H9 (cell line): ENCODE data around the gene AGXT. TPM values are rescaled to one million over a fixed set of nuclear protein-coding genes. Genes with fewer than 3 reads are reported as not detected.

ENCODE experiments used
- DNase-seq: peaks from one replicate; pipeline ENCODE4 v3.0.0-alpha.2; 2017
- H2AFZ ChIP-seq: one replicate; pipeline ENCODE4 v1.6.1; 2013; ENCODE audit warnings: mild to moderate bottlenecking, low read length, control low read depth, moderate library complexity
- H2AK5ac ChIP-seq: 2 replicates; pipeline ENCODE4 v1.6.1; 2013; ENCODE audit warnings: low read length, control low read depth, mixed read lengths; ENCODE audit not compliant: insufficient read length
- H2BK120ac ChIP-seq: one replicate; pipeline ENCODE4 v1.6.1; 2013; ENCODE audit warnings: low read depth, mild to moderate bottlenecking, low read length, control low read depth, inconsistent platforms; ENCODE audit not compliant: poor library complexity, severe bottlenecking
- H2BK12ac ChIP-seq: 2 replicates; pipeline ENCODE4 v1.6.1; 2013; ENCODE audit warnings: low read length, control low read depth, mixed read lengths, low read depth; ENCODE audit not compliant: insufficient read length
- H2BK15ac ChIP-seq: 2 replicates; pipeline ENCODE4 v1.6.1; 2013; ENCODE audit warnings: low read depth, low read length, control low read depth
- H2BK20ac ChIP-seq: one replicate; pipeline ENCODE4 v1.6.1; 2013; ENCODE audit warnings: low read depth, mild to moderate bottlenecking, low read length, control low read depth, inconsistent platforms; ENCODE audit not compliant: poor library complexity, severe bottlenecking
- H2BK5ac ChIP-seq: 2 replicates; pipeline ENCODE4 v1.6.1; 2013; ENCODE audit warnings: low read length, control low read depth, mixed read lengths; ENCODE audit not compliant: insufficient read length
- H3K14ac ChIP-seq: 2 replicates; pipeline ENCODE4 v1.6.1; 2013; ENCODE audit warnings: low read length, control low read depth; ENCODE audit not compliant: insufficient read depth
- H3K18ac ChIP-seq: 2 replicates; pipeline ENCODE4 v1.6.1; 2013; ENCODE audit warnings: low read depth, mild to moderate bottlenecking, mixed read lengths, low read length, control low read depth; ENCODE audit not compliant: insufficient read length
- H3K23ac ChIP-seq: 2 replicates; pipeline ENCODE4 v1.6.1; 2013; ENCODE audit warnings: low read length, control low read depth, mixed read lengths, low read depth; ENCODE audit not compliant: insufficient read length
- H3K23me2 ChIP-seq: 2 replicates; pipeline ENCODE4 v1.6.1; 2013; ENCODE audit warnings: low read depth, mild to moderate bottlenecking, mixed read lengths, low read length, control low read depth; ENCODE audit not compliant: insufficient read length, poor library complexity, severe bottlenecking
- H3K27ac ChIP-seq: 2 replicates; pipeline ENCODE4 v1.5.1; 2013; ENCODE audit warnings: low read length, control low read depth, mixed read lengths, low read depth; ENCODE audit not compliant: insufficient read length
- H3K27me3 ChIP-seq: 2 replicates; pipeline ENCODE4 v1.6.1; 2013; ENCODE audit warnings: low read length, control low read depth, inconsistent platforms; ENCODE audit not compliant: insufficient read depth
- H3K4ac ChIP-seq: 2 replicates; pipeline ENCODE4 v1.6.1; 2013; ENCODE audit warnings: low read depth, mild to moderate bottlenecking, control low read depth, inconsistent platforms, low read length, moderate library complexity
- H3K4me1 ChIP-seq: 2 replicates; pipeline ENCODE4 v1.6.1; 2013; ENCODE audit warnings: low read length, control low read depth, inconsistent platforms; ENCODE audit not compliant: insufficient read depth
- H3K4me2 ChIP-seq: 2 replicates; pipeline ENCODE4 v1.6.1; 2013; ENCODE audit warnings: low read length, control low read depth, mixed read lengths; ENCODE audit not compliant: insufficient read length, insufficient read depth
- H3K56ac ChIP-seq: 2 replicates; pipeline ENCODE4 v1.6.1; 2013; ENCODE audit warnings: low read depth, mild to moderate bottlenecking, mixed read lengths, low read length, control low read depth; ENCODE audit not compliant: insufficient read length
- H3K79me1 ChIP-seq: 2 replicates; pipeline ENCODE4 v1.6.1; 2013; ENCODE audit warnings: low read depth, mild to moderate bottlenecking, moderate library complexity, low read length, control low read depth, inconsistent platforms; ENCODE audit not compliant: insufficient read depth, poor library complexity, severe bottlenecking
- H3K79me2 ChIP-seq: 2 replicates; pipeline ENCODE4 v1.6.1; 2013; ENCODE audit warnings: low read length, control low read depth, inconsistent platforms; ENCODE audit not compliant: insufficient read depth
- H3K9ac ChIP-seq: 2 replicates; pipeline ENCODE4 v1.6.1; 2013; ENCODE audit warnings: low read length, control low read depth, mixed read lengths; ENCODE audit not compliant: insufficient read length; ENCODE audit errors: extremely low read depth
- H3K9me3 ChIP-seq: one replicate; pipeline ENCODE4 v1.6.1; 2013; ENCODE audit warnings: low read depth, low read length, inconsistent platforms; ENCODE audit not compliant: control insufficient read depth
- H3T11ph ChIP-seq: one replicate; pipeline ENCODE4 v1.6.1; 2013; ENCODE audit warnings: mild to moderate bottlenecking, low read length, control low read depth, inconsistent platforms
- H4K20me1 ChIP-seq: one replicate; pipeline ENCODE4 v1.6.1; 2013; ENCODE audit not compliant: control insufficient read depth, insufficient read length, insufficient read depth
- H4K5ac ChIP-seq: 2 replicates; pipeline ENCODE4 v1.6.1; 2013; ENCODE audit warnings: low read depth, mild to moderate bottlenecking, mixed read lengths, low read length, control low read depth; ENCODE audit not compliant: insufficient read length
- H4K8ac ChIP-seq: replicated peaks from 2 replicates; pipeline ENCODE4 v1.6.1; 2013; ENCODE audit warnings: low read length, control low read depth, mixed read lengths, low read depth; ENCODE audit not compliant: insufficient read length
- H4K91ac ChIP-seq: 2 replicates; pipeline ENCODE4 v1.6.1; 2013; ENCODE audit warnings: low read depth, mild to moderate bottlenecking, moderate library complexity, mixed read lengths, low read length, control low read depth; ENCODE audit not compliant: insufficient read length
- H3K27ac Mint-ChIP-seq, 3 experiments: 2 replicates in 2 of 3; 3 replicates in 1 of 3; pipeline ENCODE4 v1.8.0; 2020 to 2021; ENCODE audit warnings: mixed read lengths in 3 of 3, mild to moderate bottlenecking in 1 of 3, moderate library complexity in 1 of 3
- H3K27me3 Mint-ChIP-seq: 2 replicates; pipeline ENCODE4 v1.8.0; 2021; ENCODE audit warnings: low read depth, mild to moderate bottlenecking, moderate library complexity, mixed read lengths
- H3K36me3 Mint-ChIP-seq, 3 experiments: 2 replicates in 2 of 3; 3 replicates in 1 of 3; pipeline ENCODE4 v1.8.0; 2020 to 2021; ENCODE audit warnings: low read depth in 3 of 3, mixed read lengths in 3 of 3; ENCODE audit not compliant: insufficient read depth in 1 of 3
- H3K4me1 Mint-ChIP-seq, 2 experiments: 2 replicates each; pipeline ENCODE4 v1.8.0; 2020; ENCODE audit warnings: mixed read lengths in 2 of 2
- H3K4me3 Mint-ChIP-seq, 2 experiments: 2 replicates in 1 of 2; 3 replicates in 1 of 2; pipeline ENCODE4 v1.8.0; 2020 to 2021; ENCODE audit warnings: mild to moderate bottlenecking in 2 of 2, mixed read lengths in 2 of 2, moderate library complexity in 1 of 2
- H3K9me3 Mint-ChIP-seq, 2 experiments: 2 replicates in 1 of 2; 3 replicates in 1 of 2; pipeline ENCODE4 v1.8.0; 2020; ENCODE audit warnings: mild to moderate bottlenecking in 2 of 2, mixed read lengths in 2 of 2, moderate library complexity in 1 of 2
- WGBS: extraction: QIAGEN DNeasy Blood & Tissue Kit; methylation state at CpG from one replicate; pipeline ENCODE4 v1.1.7; 2013; ENCODE audit warnings: missing lambda C conversion rate, low lambda C conversion rate, mixed read lengths; ENCODE audit not compliant: insufficient read length; ENCODE audit errors: extremely low coverage; 5-methylcytosine and 5-hydroxymethylcytosine counted together
- total RNA-seq: library from RNA; stranded (reverse); gene quantifications from 2 replicates; pipeline ENCODE4 v1.2.1, GENCODE V29; 2021
- TF ChIP-seq, protein P1 (sequence below): fragments of 200-600 bp; sonication (generic); conservative IDR thresholded peaks from 3 replicates; pipeline ENCODE4 v1.8.0; 2021; ENCODE audit warnings: antibody characterized with exemption, mild to moderate bottlenecking

Gene AGXT
- total RNA-seq, 1 experiment from 2014 or later, result not detected

DNA sequence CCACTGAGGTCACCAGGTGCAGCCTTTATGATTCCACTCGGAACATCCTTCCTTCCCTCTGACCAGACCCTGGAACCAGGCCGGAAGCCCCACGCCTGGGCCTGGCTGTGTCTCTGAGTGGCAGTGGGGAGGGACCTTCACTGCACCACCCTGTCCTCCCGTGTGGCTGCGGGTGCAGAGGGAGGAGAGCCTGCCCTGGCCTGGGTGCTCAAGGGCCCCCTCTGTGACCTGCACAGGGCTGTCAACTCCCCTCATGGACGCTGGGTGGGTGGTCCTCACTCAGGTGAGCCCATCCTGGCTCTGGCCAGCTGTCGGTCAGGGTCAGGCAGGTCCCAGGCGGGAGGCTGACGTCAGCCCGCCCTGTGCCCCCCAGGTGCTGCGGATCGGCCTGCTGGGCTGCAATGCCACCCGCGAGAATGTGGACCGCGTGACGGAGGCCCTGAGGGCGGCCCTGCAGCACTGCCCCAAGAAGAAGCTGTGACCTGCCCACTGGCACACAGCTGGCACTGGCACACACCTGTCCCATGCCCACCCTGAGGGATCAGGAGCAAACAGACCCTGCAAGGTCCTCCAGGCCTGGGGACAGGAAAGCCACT, 9.8 kb downstream of the AGXT start:
- H3K36me3 Mint-ChIP-seq, result no peaks in the 10 kb centered on the region
- no peak overlapping the region for H2BK20ac ChIP-seq
- H4K20me1 ChIP-seq, result no peaks in the 10 kb centered on the region
- H3K9me3 Mint-ChIP-seq, result no peaks in the 10 kb centered on the region
- TF ChIP-seq, protein P1, sequence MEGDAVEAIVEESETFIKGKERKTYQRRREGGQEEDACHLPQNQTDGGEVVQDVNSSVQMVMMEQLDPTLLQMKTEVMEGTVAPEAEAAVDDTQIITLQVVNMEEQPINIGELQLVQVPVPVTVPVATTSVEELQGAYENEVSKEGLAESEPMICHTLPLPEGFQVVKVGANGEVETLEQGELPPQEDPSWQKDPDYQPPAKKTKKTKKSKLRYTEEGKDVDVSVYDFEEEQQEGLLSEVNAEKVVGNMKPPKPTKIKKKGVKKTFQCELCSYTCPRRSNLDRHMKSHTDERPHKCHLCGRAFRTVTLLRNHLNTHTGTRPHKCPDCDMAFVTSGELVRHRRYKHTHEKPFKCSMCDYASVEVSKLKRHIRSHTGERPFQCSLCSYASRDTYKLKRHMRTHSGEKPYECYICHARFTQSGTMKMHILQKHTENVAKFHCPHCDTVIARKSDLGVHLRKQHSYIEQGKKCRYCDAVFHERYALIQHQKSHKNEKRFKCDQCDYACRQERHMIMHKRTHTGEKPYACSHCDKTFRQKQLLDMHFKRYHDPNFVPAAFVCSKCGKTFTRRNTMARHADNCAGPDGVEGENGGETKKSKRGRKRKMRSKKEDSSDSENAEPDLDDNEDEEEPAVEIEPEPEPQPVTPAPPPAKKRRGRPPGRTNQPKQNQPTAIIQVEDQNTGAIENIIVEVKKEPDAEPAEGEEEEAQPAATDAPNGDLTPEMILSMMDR, result no peak
- no peak overlapping the region for H3K4me2 ChIP-seq
- DNase-seq, result no peak
- no peak overlapping the region for H3K23ac ChIP-seq
- H3T11ph ChIP-seq, result no peak overlapping the region
- no peak overlapping the region for H4K91ac ChIP-seq
- no peaks in the 10 kb centered on the region for H3K4me1 ChIP-seq
- no peak overlapping the region for H2BK120ac ChIP-seq
- H3K79me1 ChIP-seq, result no peaks in the 10 kb centered on the region
- H3K27me3 ChIP-seq, result no peaks in the 10 kb centered on the region
- H3K9me3 ChIP-seq, result no peaks in the 10 kb centered on the region
- H3K79me2 ChIP-seq, result no peaks in the 10 kb centered on the region
- no peak overlapping the region for H4K5ac ChIP-seq
- no peak overlapping the region for H2BK15ac ChIP-seq
- H3K27ac ChIP-seq, result no peak overlapping the region
- no peak overlapping the region for H2AFZ ChIP-seq
- H2BK12ac ChIP-seq, result no peak overlapping the region
- no peak overlapping the region for H3K4me3 Mint-ChIP-seq
- H3K9ac ChIP-seq, result no peak overlapping the region
- H4K8ac ChIP-seq, result no peak overlapping the region
- no peak overlapping the region for H2BK5ac ChIP-seq
- no peak overlapping the region for H3K56ac ChIP-seq
- WGBS, result no CpG with 5 or more reads among the region's 18 CpGs
- peaks cover 0 to 3% of the 10 kb centered on the region in 2 experiments; a peak in 1 of 4 replicates for H3K4me1 Mint-ChIP-seq
- no peak overlapping the region for H3K4ac ChIP-seq
- no peak overlapping the region; the same call in 1 of the 2 replicates for H3K14ac ChIP-seq
- H3K23me2 ChIP-seq, result no peaks in the 10 kb centered on the region
- no peak overlapping the region for H2AK5ac ChIP-seq
- no peaks in the 10 kb centered on the region for H3K27me3 Mint-ChIP-seq
- H3K27ac Mint-ChIP-seq, result no peak overlapping the region
- H3K18ac ChIP-seq, result no peak overlapping the region
